AG04450 (cell line): ENCODE data around the gene MAN1C1. TPM values are rescaled to one million over a fixed set of nuclear protein-coding genes. Genes with fewer than 3 reads are reported as not detected.
"Not testable (repeated sequence)": the region's sequence is repeated elsewhere in the genome, so short reads cannot be mapped to it uniquely, and the experiment has no call there.

Source experiments
- CTCF ChIA-PET: fragments of 300-600, 350-600 bp; formaldehyde crosslinking; extraction: SDS; loops from one replicate; lab custom pipeline; 2022; ENCODE audit warnings: antibody characterized with exemption, inconsistent platforms; lab: Charles Lee
- POLR2A ChIA-PET: fragments of 350-600 bp; formaldehyde crosslinking; extraction: SDS; loops from one replicate; lab custom pipeline; 2021; ENCODE audit warnings: antibody characterized with exemption, inconsistent platforms; lab: Yijun Ruan, JAX
- DNase-seq: peaks from one replicate; pipeline ENCODE4 v3.0.0-alpha.2; 2011; ENCODE audit warnings: low read depth, low spot score
- H3K27ac ChIP-seq: one replicate; pipeline ENCODE4 v1.5.1; 2012; ENCODE audit warnings: low read depth, low read length, control low read depth
- H3K27me3 ChIP-seq: one replicate; pipeline ENCODE4 v1.6.0; 2012; ENCODE audit warnings: low read length; ENCODE audit not compliant: control insufficient read depth, insufficient read depth
- H3K4me3 ChIP-seq: 2 replicates; pipeline ENCODE4 v1.5.1; 2011; ENCODE audit warnings: mild to moderate bottlenecking, low read depth, low read length, control low read depth
- H3K9me3 ChIP-seq: 2 replicates; pipeline ENCODE4 v1.5.1; 2012; ENCODE audit warnings: low read length; ENCODE audit not compliant: control insufficient read depth, insufficient read depth
- CTCF ChIP-seq: IDR thresholded peaks from 2 replicates; pipeline ENCODE4 v1.5.1; 2011; ENCODE audit warnings: low read depth, low read length, control low read depth, inconsistent platforms
- polyA plus RNA-seq: library from polyadenylated mRNA; depleted of rRNA; stranded (reverse); fragments of >200 nt; gene quantifications from 2 replicates; pipeline ENCODE4 v1.2.3, GENCODE V29; 2011

The MAN1C1 gene
- polyA plus RNA-seq, 1 experiment: 16.9 TPM

GRCh38 chr1:25599969-25600610 is 16.5 kb upstream of the MAN1C1 start:
- TF ChIP-seq CTCF: no peak
- H3K27ac ChIP-seq: no peak overlapping the region
- peaks cover 13% of the 10 kb centered on the region; the same call in 1 of the 2 replicates for H3K9me3 ChIP-seq
- DNase-seq: no peak
- ChIA-PET CTCF (no interaction called here), POLR2A (no interaction called here)
- H3K27me3 ChIP-seq: peaks cover 19% of the 10 kb centered on the region
- no peak overlapping the region for H3K4me3 ChIP-seq

GRCh38 chr1:25600971-25601699 is 15.5 kb upstream of the MAN1C1 start:
- H3K9me3 ChIP-seq: peaks cover 13% of the 10 kb centered on the region; the same call in 1 of the 2 replicates
- CTCF ChIA-PET, H3K27ac ChIP-seq, POLR2A ChIA-PET, H3K4me3 ChIP-seq, DNase-seq: not testable (repeated sequence)
- H3K27me3 ChIP-seq: peaks cover 17% of the 10 kb centered on the region

DNA sequence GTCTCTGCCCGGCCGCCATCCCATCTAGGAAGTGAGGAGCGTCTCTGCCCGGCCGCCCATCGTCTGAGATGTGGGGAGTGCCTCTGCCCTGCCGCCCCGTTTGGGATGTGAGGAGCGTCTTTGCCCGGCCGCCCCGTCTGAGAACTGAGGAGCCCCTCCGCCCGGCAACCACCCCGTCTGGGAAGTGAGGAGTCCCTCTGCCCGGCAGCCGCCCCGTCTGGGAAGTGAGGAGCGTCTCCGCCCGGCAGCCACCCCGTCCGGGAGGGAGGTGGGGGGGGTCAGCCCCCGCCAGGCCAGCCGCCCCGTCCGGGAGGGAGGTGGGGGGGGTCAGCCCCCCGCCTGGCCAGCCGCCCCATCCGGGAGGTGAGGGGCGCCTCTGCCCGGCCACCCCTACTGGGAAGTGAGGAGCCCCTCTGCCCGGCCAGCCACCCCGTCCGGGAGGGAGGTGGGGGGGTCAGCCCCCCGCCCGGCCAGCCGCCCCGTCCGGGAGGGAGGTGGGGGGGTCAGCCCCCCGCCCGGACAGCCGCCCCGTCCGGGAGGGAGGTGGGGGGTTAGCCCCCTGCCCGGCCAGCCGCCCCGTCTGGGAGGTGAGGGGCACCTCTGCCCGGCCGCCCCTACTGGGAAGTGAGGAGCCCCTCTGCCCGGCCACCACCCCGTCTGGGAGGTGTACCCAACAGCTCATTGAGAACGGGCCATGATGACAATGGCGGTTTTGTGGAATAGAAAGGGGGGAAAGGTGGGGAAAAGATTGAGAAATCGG is 12.6 kb upstream of the MAN1C1 start:
- CTCF ChIA-PET, H3K27ac ChIP-seq, H3K4me3 ChIP-seq, POLR2A ChIA-PET, DNase-seq, H3K9me3 ChIP-seq, H3K27me3 ChIP-seq: not testable (repeated sequence)

- TF ChIP-seq CTCF: no peak
- ChIA-PET CTCF (interaction anchor here (0.7 to 5.0 kb wide), 5 partner anchors 17 to 202 kb away, joined by 3 to 67 read pairs (median 8); no protein-coding TSS in a partner anchor), POLR2A (interaction anchor here (0.6 kb wide), 1 partner anchor 194 kb away, joined by 6 read pairs; no protein-coding TSS in a partner anchor)
These were observed 9.5 kb upstream of the MAN1C1 start for GRCh38 chr1:25607123-25607522.

GRCh38 chr1:25608488-25609178 is 8.0 kb upstream of the MAN1C1 start:
- Histone ChIP-seq H3K9me3 (no peaks in the 10 kb centered on the region), H3K27ac (no peak overlapping the region), H3K4me3 (no peak overlapping the region), H3K27me3 (peaks cover 25% of the 10 kb centered on the region)
- ChIA-PET POLR2A (interaction anchor here (0.6 kb wide), 1 partner anchor 360 kb away, joined by 3 read pairs; no protein-coding TSS in a partner anchor), CTCF (interaction anchor here (0.5 to 5.0 kb wide), 32 partner anchors 11 to 1504 kb away, joined by 3 to 74 read pairs (median 4); partner anchors contain the start of genes MTFR1L and SELENON)
- no peak for DNase-seq
- peak; percentile 69 for TF ChIP-seq CTCF

More at GRCh38 chr1:25607123-25607522, 9.5 kb upstream of the MAN1C1 start:
- no peak for DNase-seq
- no peaks in the 10 kb centered on the region for H3K9me3 ChIP-seq
- no peak overlapping the region for H3K27ac ChIP-seq
- no peak overlapping the region for H3K4me3 ChIP-seq
- H3K27me3 ChIP-seq: peaks cover 13% of the 10 kb centered on the region
